Stimulated activated CD4-positive, alpha-beta T cell treated with anti-CD3 and anti-CD28 coated beads, Interleukin-12 subunit alpha, Interleukin-12 subunit beta, amount 100 ng/mL, for 24 hours (primary cell): ENCODE results near the gene ACAT2.
"Not testable (repeated sequence)": the region's sequence is repeated elsewhere in the genome, so short reads cannot be mapped to it uniquely, and the experiment has no call there.

Source experiments
- DNase-seq, 2 experiments: peaks; one replicate each; pipeline ENCODE4 v3.0.0-alpha.2; 2020; ENCODE audit warnings: low read depth in 2 of 2

The ACAT2 gene

GRCh38 chr6:159761873-159762680 is at the start of gene ACAT2:
Gene ACAT2, plus strand, starts transcription at chr6:159762045. Its CDS starts 43 bp downstream, at chr6:159762088.
- peak; percentile 82 to 86 for DNase-seq

- DNase-seq = not testable (repeated sequence)
Measured at GRCh38 chr6:159712389-159712788, 49.5 kb upstream of the ACAT2 start.

GRCh38 chr6:159713984-159714383 is 47.9 kb upstream of the ACAT2 start:
- no peak for DNase-seq

GRCh38 chr6:159714404-159714803 is 47.4 kb upstream of the ACAT2 start:
- DNase-seq = no peak

GRCh38 chr6:159715166-159715565 is 46.7 kb upstream of the ACAT2 start:
- DNase-seq = no peak

DNA sequence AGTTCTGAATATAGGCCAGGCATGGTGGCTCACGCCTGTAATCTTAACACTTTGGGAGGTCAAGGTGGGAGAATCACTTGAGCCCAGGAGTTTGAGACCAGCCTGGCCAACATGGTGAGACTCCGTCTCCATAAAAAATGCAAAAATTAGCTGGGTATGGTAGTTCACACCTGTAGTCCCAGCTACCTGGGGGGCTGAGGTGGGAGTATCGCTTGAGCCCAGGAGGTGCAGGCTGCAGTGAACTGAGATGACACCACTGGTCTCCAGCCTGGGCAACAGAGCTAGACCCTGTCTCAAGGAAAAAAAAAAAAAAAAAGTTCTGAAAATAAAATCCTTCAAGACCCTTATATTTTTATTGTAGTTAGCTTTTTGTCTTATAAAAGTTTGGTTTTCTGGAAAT is 46.2 kb upstream of the ACAT2 start:
- DNase-seq = no peak

- DNase-seq = no peak
Measured at GRCh38 chr6:159716247-159717096, 45.4 kb upstream of the ACAT2 start.

DNA sequence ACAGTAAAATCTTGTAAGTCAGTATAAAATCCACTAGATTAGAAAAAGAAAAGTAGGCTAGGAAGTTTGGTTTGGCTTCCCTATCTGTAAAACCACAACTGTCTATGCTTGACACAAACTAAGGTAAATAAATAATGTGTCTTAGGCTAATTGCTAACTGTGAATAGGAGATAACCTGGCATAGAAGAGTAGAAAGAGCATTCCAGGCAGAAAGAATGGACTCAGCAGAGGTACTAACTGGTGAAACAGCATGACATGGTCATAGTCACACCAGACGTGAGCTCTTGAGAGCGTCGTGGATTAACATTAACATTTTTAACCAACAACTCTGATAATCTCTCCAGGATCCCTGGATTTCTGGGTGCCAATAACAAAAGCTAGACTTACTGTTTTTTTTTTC is 43.2 kb upstream of the ACAT2 start:
- DNase-seq = no peak

DNA sequence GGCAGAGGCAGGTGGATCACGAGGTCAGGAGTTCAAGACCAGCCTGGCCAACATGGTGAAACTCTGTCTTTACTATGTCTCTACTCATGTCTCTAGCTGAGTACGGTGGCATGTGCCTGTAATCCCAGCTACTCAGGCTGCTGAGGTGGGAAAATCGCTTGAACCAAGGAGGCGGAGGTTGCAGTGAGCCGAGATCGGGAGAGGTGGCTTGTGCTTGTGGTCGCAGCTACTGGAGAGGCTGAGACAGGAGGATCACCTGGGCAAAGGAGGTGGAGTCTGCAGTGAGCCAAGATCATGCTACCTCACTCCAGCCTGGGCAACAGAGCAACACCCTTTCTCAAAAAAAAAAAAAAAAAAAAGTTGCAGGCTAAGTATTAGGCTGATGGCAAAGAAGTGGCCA is 42.6 kb upstream of the ACAT2 start:
- DNase-seq = no peak

DNA sequence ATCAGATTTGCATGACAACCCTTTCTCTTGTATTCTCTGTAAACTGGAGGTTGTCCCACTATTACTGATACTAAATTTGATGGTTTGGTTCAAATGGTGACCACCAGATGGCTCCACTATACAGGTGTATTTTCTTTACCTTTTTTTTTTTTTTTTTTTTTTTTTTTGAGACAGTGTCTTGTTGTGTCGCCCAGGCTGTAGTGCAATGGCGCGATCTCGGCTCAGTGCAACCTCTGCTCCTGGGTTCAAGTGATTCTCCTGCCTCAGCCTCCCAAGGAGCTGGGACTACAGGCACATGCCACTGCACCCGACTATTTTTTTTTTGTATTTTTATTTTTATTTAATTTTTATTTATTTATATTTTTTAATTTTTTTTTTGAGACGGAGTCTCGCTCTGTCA is 41.1 kb upstream of the ACAT2 start:
- no peak for DNase-seq

GRCh38 chr6:159721981-159722380 is 39.9 kb upstream of the ACAT2 start:
- DNase-seq = not testable (repeated sequence)

- no peak for DNase-seq
Measured at GRCh38 chr6:159722655-159723054, 39.2 kb upstream of the ACAT2 start.

GRCh38 chr6:159723259-159723658 is 38.6 kb upstream of the ACAT2 start:
- DNase-seq = no peak

DNA sequence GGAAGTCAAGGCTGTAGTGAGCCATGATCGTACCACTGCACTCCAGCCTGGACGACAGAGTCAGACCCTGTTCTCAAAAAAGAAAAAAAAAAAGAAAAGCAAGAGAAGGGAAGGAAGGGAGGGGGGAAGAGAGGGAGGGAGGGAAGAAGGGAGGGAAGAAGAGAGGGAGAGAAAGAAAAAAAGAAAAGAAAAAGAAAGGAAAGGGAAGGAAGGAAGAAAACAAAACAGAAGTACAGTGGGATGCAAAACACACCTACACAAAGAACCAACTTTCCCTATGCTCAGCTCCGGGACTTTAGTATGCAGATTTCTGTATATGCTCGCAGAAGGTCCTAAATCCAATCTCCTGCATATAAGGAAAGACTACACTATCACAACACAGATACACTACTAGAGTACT is 37.1 kb upstream of the ACAT2 start:
- no peak for DNase-seq

GRCh38 chr6:159725208-159725607 is 36.6 kb upstream of the ACAT2 start:
- not testable (repeated sequence) for DNase-seq

- DNase-seq = no peak
Measured at GRCh38 chr6:159726255-159726917, 35.5 kb upstream of the ACAT2 start.

GRCh38 chr6:159726918-159727716 is 34.7 kb upstream of the ACAT2 start, which contains the start of gene WTAP:
Gene WTAP, plus strand, starts transcription at chr6:159727506. Its CDS starts 8,760 bp downstream, at chr6:159736266.
- peak; percentile 94 to 96 for DNase-seq

GRCh38 chr6:159727717-159728445 is 34.0 kb upstream of the ACAT2 start:
- peak in 1 of 2 experiments; percentile 31 for DNase-seq

DNA sequence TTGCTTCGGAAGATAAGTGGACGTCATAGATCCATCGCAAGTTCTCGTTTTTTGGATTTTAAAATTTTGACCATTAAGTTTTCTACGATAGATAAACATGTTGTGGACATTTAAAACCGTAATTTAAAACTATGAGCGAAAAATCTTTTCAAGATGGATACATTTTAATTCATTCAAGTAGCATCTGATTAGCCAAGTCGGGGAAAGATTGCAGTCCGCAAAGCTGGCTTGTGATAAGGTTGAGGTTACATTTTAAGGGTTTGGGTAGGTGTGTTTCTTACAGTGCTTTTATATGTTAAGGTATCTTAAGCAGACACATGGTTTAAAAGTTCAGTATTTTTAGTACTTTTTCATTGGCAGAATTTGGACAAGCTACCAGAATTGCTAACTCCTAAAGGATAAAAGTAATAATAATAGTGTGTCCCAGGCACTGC is 33.3 kb upstream of the ACAT2 start:
- no peak for DNase-seq

DNA sequence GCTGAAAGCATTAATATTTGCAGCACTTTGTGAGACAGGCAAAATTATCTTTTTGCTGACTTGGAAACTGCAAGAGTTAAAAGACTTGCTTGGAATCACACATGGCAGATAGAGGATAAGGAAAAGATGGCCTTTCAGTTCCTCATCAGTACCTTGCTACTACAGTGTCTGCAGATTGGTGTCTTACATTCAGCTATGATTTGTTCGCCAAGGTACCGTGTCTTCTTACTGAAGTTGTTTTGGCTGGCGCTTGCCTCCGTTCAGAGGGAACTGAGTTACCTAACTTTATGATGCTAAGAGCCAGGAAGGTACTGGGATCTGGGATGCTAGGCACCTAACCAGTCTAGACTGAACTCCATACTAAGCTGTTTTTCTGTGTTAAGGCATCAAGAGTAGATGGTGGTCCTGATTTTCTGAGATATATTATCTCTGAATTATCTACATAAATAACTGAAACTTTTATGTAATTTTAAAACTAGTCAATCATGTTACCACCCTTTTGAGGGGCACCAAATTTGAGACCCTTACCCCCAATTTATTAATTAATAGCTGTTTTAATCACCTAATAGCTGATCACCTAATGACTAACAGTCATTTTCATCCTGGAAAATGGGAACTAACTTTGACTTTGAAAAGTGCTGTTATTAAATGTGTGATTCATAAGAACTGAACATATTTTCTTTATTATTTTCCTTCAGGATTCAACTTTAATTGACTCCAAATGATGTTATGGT is 32.1 kb upstream of the ACAT2 start:
- DNase-seq = no peak
